OCI-LY3 (cell line): ENCODE results near the gene ZNF445.
"Not testable (repeated sequence)": the region's sequence is repeated elsewhere in the genome, so short reads cannot be mapped to it uniquely, and the experiment has no call there.

Experiments used
- H2AFZ ChIP-seq: fragments of 200-600, 300-600 bp; shearing (Covaris generic); 2 replicates; pipeline ENCODE4 v1.6.0; 2014; ENCODE audit warnings: antibody characterized with exemption, low read depth, low read length
- H3K27ac ChIP-seq: fragments of 200-600, 300-600 bp; sonication (generic); 2 replicates; pipeline ENCODE4 v1.5.1; 2014; ENCODE audit warnings: mild to moderate bottlenecking, low read length, moderate library complexity, mixed read lengths
- H3K27me3 ChIP-seq: fragments of 200-600, 300-600 bp; sonication (generic); 2 replicates; pipeline ENCODE4 v1.6.1; 2014; ENCODE audit warnings: low read depth, low read length, mixed read lengths
- H3K36me3 ChIP-seq: fragments of 200-600, 300-600 bp; sonication (generic); replicated peaks from 2 replicates; pipeline ENCODE3; 2014; ENCODE audit warnings: low read depth, low read length, mixed read lengths
- H3K4me1 ChIP-seq: fragments of 300-600, 200-600 bp; sonication (generic); 2 replicates; pipeline ENCODE4 v1.6.1; 2014; ENCODE audit warnings: low read length, mixed read lengths
- H3K4me2 ChIP-seq: fragments of 200-600, 300-600 bp; sonication (generic); 2 replicates; pipeline ENCODE4 v1.6.1; 2014; ENCODE audit warnings: low read length, mixed read lengths
- H3K4me3 ChIP-seq: fragments of 300-600, 200-600 bp; sonication (generic); 2 replicates; pipeline ENCODE4 v1.5.1; 2014; ENCODE audit warnings: antibody characterized with exemption, mild to moderate bottlenecking, low read length, moderate library complexity
- H3K79me2 ChIP-seq: fragments of 300-600, 200-600 bp; shearing (Covaris generic); 2 replicates; pipeline ENCODE4 v1.6.1; 2014; ENCODE audit warnings: mild to moderate bottlenecking, low read length, mixed read lengths
- H3K9ac ChIP-seq: fragments of 300-600, 200-600 bp; shearing (Covaris generic); 2 replicates; pipeline ENCODE4 v1.6.0; 2014; ENCODE audit warnings: mild to moderate bottlenecking, low read length, moderate library complexity
- H3K9me3 ChIP-seq: fragments of 200-600, 300-600 bp; shearing (Covaris generic); 2 replicates; pipeline ENCODE4 v1.6.1; 2014; ENCODE audit warnings: low read length, mixed read lengths; ENCODE audit not compliant: insufficient read depth
- H4K20me1 ChIP-seq: fragments of 200-600, 300-600 bp; sonication (generic); 2 replicates; pipeline ENCODE4 v1.6.1; 2016; ENCODE audit warnings: low read length, mixed read lengths; ENCODE audit not compliant: insufficient read depth
- CTCF ChIP-seq: fragments of 200-600, 300-600 bp; sonication (generic); IDR thresholded peaks from 2 replicates; pipeline ENCODE4 v1.5.1; 2014; ENCODE audit warnings: antibody characterized with exemption, low read length, low read depth
- EZH2phosphoT487 ChIP-seq: fragments of 200-600 bp; shearing (Covaris generic); IDR thresholded peaks from 2 replicates; pipeline ENCODE4 v1.6.1; 2018; ENCODE audit warnings: antibody characterized with exemption, mixed run types, low read depth

The ZNF445 gene

GRCh38 chr3:44478606-44479094 is 1.2 kb upstream of the ZNF445 start:
- Histone ChIP-seq H3K27me3 (no peaks in the 10 kb centered on the region), H3K4me3 (no peak overlapping the region), H3K9ac (no peak overlapping the region), H4K20me1 (peaks cover 4% of the 10 kb centered on the region), H3K4me1 (peaks cover 17% of the 10 kb centered on the region), H2AFZ (no peak overlapping the region), H3K79me2 (peaks cover 36% of the 10 kb centered on the region), H3K36me3 (no peaks in the 10 kb centered on the region), H3K27ac (no peak overlapping the region), H3K9me3 (no peaks in the 10 kb centered on the region), H3K4me2 (no peak overlapping the region)
- TF ChIP-seq EZH2phosphoT487 = no peak
- TF ChIP-seq CTCF = no peak

DNA sequence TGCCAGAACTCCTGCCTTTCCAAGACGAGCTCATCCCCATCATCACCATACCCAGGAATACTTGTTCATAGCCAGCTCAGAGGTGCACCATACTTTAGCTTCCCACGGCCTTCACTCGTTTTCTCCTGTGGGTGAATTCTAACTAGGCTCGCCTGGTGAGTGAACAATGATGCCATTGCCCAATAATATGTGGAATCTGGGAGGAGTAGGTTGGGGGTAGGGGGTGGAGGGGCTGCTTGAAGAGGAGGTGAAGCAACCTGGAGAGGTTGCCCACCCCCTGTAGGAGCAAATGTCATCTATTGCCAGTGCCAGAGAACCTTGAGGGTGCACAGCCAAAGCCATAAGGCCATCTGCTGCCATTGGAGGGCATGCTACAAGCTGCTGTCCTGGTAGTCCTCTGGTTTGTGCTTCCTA is 592 bp upstream of the ZNF445 start:
- peaks cover 4% of the 10 kb centered on the region for H4K20me1 ChIP-seq
- no peaks in the 10 kb centered on the region for H3K27me3 ChIP-seq
- TF ChIP-seq EZH2phosphoT487 (no peak), CTCF (no peak)
- H3K9me3 ChIP-seq = no peaks in the 10 kb centered on the region
- peaks cover 38% of the 10 kb centered on the region for H3K79me2 ChIP-seq
- peak overlapping the region; percentile 62 for H3K9ac ChIP-seq
- peak overlapping the region; percentile 91 for H3K4me2 ChIP-seq
- H3K4me3 ChIP-seq = peak overlapping the region; percentile 79
- no peak overlapping the region for H3K27ac ChIP-seq
- peaks cover 17% of the 10 kb centered on the region for H3K4me1 ChIP-seq
- peak overlapping the region; percentile 99 for H2AFZ ChIP-seq
- H3K36me3 ChIP-seq = no peaks in the 10 kb centered on the region

DNA sequence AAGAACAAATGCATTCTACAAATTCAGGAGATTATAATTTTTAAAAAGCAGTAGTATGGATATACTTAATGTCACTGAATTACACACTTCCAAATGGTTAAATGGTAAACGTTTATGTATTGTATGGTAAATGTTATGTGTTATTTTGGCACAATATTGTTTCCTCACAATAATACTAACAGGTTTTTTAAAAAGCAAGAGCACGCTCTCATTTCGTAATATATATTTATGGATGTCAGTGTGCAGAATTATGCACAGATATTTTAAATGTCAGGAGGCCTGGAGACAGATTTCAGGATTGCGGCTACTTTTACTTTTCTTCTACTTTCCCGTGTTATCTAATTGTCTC is 533 bp downstream of the ZNF445 start:
- Histone ChIP-seq H3K79me2 (peaks cover 49% of the 10 kb centered on the region), H3K4me2 (peak overlapping the region; percentile 91), H3K4me1 (peaks cover 17% of the 10 kb centered on the region), H4K20me1 (peaks cover 11% of the 10 kb centered on the region), H3K9me3 (no peaks in the 10 kb centered on the region), H3K9ac (peak overlapping the region; percentile 62), H3K4me3 (peak overlapping the region; percentile 79), H3K27me3 (no peaks in the 10 kb centered on the region), H3K36me3 (no peaks in the 10 kb centered on the region), H3K27ac (no peak overlapping the region), H2AFZ (peak overlapping the region; percentile 26; the same call in 1 of the 2 replicates)
- TF ChIP-seq EZH2phosphoT487 (no peak), CTCF (no peak)

DNA sequence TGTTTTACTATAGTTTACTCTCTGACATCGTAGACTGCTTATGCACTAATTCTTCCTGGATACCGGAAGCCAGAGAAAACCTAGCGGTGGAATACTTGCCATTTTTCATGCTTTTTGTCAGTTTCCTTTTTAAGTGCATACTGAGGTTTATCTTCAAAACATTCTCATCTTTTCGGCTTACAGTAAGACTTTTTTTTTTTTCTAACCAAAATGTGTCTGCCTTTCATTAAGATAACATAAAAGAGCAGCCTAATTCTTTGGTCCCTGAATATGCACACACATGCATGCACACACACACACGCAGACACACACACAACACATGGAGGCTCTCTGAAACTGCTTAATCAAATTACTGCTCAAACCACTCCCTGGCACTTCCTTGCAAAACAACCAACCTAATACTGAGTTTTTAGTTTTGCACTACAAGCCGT is 1.3 kb downstream of the ZNF445 start:
- H3K4me1 ChIP-seq = peaks cover 17% of the 10 kb centered on the region
- no peaks in the 10 kb centered on the region for H3K9me3 ChIP-seq
- H3K4me3 ChIP-seq = peak overlapping the region; percentile 79
- TF ChIP-seq CTCF (no peak), EZH2phosphoT487 (no peak)
- H3K79me2 ChIP-seq = peaks cover 57% of the 10 kb centered on the region
- H3K27me3 ChIP-seq = no peaks in the 10 kb centered on the region
- H3K9ac ChIP-seq = peak overlapping the region; percentile 62
- H3K4me2 ChIP-seq = peak overlapping the region; percentile 91
- H4K20me1 ChIP-seq = peaks cover 18% of the 10 kb centered on the region
- no peak overlapping the region for H2AFZ ChIP-seq
- H3K36me3 ChIP-seq = no peaks in the 10 kb centered on the region
- no peak overlapping the region for H3K27ac ChIP-seq

- H4K20me1 ChIP-seq = peaks cover 22% of the 10 kb centered on the region
- not testable (repeated sequence) for H3K4me2 ChIP-seq, H3K9me3 ChIP-seq, H3K4me3 ChIP-seq, H3K9ac ChIP-seq, H2AFZ ChIP-seq, H3K27me3 ChIP-seq, H3K36me3 ChIP-seq, H3K27ac ChIP-seq
- H3K79me2 ChIP-seq = peaks cover 68% of the 10 kb centered on the region
- peaks cover 17% of the 10 kb centered on the region for H3K4me1 ChIP-seq
Observed at GRCh38 chr3:44474886-44475285, 2.6 kb downstream of the ZNF445 start.
